ENCODE measurements around the gene WDR5. TPM values are rescaled to one million over a fixed set of nuclear protein-coding genes. Genes with fewer than 3 reads are reported as not detected.

The WDR5 gene
- total RNA-seq, 1 donor from 2014 or later, result 16.7 TPM

DNA sequence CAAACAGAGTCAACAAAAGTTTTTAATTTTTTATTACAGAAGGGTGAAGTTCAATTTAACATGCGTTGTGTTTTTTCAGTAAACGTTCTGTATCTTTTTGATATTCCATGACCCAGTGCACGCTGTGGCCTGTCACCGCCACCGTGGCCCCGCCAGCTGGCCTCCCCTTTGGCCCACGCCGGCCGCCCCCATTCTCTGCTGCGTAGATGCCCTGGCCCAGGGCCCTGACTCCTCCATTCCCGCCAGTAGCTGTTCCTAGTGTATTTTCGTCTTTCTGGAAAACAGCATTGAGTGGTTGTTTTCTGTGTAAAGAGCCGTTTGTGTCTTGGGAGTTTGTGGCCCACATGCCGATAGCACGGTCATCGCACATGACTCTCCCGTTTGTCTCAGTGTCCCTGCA is 22.4 kb downstream of the WDR5 start:
- DNase-seq (ENCODE audit: low read depth in 2 of 2), result no peak

- no peak for DNase-seq (ENCODE audit: low read depth in 2 of 2)
These were observed 23.0 kb downstream of the WDR5 start for GRCh38 chr9:134158753-134159392.

GRCh38 chr9:134159566-134160245 is 23.8 kb downstream of the WDR5 start:
- DNase-seq (ENCODE audit: low read depth in 2 of 2), result no peak

DNA sequence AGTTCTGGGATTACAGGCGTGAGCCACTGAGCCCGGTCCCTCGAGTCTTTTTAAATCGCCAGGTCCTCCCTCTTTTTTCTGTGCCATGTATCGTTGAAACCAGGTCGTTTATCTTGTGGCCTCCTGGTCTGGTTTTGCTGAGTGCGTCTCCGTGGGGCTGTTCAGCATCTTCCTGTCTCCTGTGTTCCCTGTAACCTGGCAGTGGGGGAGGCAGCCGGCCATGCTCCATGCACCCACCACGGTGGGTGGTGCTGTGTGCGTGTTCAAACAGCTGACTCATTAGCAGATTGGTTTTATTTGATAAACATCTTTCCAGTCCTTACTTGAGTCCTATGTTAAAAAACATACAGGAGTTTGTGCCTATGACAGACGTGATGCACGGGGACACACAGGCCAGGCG is 25.8 kb downstream of the WDR5 start:
- no peak for DNase-seq (ENCODE audit: low read depth in 2 of 2)

DNA sequence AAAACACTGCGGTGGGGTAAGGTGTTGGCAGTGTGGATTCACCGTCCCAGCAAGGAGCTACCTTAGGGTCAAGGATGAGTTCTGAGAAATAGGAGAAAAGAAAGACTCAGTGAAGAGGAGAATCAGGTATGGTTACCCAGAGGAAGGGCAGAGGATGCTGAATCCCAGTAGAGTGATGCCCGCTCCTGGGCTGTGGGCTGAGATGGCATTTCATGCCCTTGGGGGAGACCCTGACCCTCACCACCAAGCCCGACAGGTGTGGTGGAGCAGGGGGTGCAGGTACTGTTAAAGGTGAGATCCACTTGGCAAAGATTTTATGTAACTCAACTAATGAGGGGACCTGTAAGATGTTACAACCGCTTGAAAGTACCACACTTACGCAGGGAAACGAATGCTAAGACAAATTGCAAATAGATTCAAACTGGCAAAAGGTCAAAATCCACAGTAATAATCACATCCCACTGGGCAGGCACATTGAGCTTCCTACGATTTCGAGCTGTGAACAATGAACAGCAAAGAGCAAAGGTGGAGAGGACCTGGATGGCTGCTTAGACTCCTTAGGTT is 26.4 kb downstream of the WDR5 start:
- no peak for DNase-seq (ENCODE audit: low read depth in 2 of 2)

DNA sequence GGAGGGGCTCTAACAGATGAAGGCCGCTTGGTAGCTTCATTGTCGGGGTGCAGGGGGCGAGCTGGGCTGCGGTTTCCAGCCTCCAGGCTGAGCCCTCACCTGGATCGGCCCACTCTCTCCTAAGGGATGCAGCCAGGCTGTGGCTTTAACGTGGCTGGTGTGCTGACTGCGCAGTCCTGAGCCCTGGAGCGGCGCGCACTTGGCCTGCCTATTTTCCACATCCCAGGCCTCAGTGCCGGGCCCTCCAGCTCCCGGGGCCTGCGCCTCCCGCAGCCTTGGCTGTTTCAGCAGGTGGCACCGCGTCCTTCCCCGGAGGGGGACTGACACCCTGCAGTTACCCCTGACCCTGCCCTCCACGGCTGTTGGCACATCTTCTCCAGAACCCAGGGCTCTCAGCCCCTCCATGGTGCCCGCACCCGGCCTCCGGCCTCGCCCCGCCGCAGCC is 27.1 kb downstream of the WDR5 start:
- DNase-seq (ENCODE audit: low read depth in 2 of 2), result peak in 1 of 2 donors; percentile 8

DNA sequence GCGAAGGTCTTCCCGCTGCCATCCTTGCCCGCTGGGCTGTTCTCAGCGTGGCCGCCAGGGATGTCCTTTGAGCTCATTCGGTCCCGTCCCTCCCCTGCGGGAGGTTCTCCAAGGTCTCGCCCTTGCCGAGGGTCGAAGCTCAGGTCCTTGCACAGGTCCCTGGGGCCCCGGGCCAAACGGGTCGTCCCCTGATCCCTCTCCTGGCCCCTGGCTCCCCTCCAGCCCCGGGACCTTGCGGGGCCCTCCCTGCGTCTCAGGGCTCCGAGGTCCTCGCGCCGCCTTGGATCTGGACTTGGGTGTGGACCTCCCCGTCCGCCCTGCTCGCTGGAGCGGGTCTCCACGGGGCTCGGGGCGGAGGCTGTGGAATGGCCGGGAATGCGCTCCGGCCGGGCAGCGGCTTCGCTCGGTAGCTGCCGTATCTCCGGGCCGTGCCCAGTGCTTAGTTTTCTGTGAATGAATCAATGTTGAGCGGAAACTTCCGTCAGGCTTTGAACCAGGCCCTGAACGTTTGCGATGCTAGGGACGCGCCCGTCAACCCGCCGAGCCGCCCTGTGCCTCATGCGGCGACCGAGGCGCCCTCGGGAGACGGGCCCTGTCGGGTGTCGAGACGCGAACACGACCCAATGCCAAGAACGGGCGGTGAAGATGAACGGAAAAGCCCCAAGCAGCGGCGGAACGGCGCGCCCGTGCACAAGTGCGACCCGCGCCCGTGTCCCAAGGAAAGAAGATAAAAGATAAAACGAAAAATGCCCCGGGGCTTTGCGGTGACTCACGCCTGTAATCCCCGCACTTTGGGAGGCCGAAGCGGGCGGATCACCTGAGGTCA is 27.7 kb downstream of the WDR5 start:
- peak in 1 of 2 donors; percentile 65 for DNase-seq (ENCODE audit: low read depth in 2 of 2)

DNA sequence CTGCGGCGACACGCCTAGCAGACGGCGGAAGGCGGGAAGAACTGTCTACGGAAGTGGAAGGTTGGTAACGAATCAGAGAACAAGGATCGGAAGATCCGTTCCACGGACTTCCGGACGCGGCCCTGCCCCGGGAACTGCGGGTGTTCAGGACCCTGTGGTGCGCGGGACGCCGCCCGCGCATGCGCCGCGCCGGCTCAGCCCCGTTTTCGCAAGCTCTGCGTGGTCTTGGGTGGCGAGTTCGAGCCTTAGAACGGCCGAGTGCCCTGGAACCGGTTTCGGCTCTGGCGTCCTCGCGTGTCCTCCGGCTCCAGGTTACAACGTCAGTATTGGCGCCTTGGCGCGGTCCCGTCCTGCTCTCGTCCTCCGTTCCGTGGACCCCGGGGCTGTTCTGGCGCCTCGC is 29.0 kb downstream of the WDR5 start:
- no peak for DNase-seq (ENCODE audit: low read depth in 2 of 2)

GRCh38 chr9:134165357-134166315 is 29.8 kb downstream of the WDR5 start:
- peak in 1 of 2 donors; percentile 32 for DNase-seq (ENCODE audit: low read depth in 2 of 2)

- DNase-seq (ENCODE audit: low read depth in 2 of 2), result no peak
These were observed 30.5 kb downstream of the WDR5 start for GRCh38 chr9:134166374-134166773.

DNA sequence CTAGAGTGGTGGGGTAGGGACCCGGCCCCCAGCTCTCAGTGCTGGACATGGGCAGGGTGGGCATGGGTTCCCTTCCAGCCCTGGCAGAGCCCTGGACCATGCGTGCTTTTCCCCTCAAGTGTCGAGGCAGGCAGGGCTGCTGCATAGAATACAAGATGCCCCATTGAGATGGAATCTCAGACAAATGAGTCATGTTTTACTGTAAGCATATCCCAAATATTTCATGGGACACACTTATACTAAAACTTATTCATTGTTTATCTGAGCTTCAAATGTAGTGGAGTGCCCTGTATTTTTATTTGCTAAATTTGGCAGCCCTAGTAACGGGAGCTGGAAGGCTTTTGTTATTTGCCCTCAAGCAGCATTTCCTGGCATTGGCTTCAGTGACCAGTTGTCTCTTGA is 31.6 kb downstream of the WDR5 start:
- DNase-seq (ENCODE audit: low read depth in 2 of 2), result no peak

DNA sequence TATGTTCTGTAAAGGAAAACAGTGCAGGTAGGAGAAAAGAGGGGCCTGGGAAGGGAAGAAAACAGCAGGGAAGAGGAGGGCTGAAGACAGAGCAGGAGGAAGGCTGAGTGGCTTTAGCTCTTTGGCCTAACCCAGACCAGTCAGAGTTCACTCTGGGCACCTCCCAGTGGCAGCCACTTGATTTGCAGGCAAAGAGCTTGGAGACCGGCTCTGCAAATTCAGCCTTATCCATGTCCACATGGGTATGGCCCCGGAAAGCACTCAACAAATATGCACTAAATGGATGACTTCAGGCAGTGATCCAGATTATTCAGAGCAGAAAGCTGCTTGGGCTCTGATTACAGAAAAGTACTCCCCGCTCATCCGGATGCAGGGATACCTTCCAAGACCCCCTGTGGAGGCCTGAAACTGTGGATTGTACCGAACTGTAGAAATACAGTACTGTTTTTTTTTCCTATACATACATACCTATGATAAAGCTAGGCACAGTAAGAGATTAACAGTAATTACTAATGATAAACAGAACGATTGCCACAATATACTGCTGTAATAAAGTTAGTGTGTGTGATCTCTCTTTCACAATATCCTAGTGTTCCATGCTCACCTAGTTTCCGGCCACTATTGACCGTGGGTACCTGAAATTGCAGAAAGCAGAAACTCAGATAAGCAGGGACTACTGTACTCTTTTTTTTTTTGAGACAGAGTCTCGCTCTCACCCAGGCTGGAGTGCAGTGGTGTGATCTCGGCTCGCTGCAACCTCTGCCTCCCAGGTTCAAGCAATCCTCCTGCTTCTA is 33.1 kb downstream of the WDR5 start:
- no peak for DNase-seq (ENCODE audit: low read depth in 2 of 2)

- DNase-seq (ENCODE audit: low read depth in 2 of 2), result no peak
These were observed 34.0 kb downstream of the WDR5 start for GRCh38 chr9:134169724-134170401.

GRCh38 chr9:134170532-134171315 is 34.8 kb downstream of the WDR5 start:
- no peak for DNase-seq (ENCODE audit: low read depth in 2 of 2)

DNA sequence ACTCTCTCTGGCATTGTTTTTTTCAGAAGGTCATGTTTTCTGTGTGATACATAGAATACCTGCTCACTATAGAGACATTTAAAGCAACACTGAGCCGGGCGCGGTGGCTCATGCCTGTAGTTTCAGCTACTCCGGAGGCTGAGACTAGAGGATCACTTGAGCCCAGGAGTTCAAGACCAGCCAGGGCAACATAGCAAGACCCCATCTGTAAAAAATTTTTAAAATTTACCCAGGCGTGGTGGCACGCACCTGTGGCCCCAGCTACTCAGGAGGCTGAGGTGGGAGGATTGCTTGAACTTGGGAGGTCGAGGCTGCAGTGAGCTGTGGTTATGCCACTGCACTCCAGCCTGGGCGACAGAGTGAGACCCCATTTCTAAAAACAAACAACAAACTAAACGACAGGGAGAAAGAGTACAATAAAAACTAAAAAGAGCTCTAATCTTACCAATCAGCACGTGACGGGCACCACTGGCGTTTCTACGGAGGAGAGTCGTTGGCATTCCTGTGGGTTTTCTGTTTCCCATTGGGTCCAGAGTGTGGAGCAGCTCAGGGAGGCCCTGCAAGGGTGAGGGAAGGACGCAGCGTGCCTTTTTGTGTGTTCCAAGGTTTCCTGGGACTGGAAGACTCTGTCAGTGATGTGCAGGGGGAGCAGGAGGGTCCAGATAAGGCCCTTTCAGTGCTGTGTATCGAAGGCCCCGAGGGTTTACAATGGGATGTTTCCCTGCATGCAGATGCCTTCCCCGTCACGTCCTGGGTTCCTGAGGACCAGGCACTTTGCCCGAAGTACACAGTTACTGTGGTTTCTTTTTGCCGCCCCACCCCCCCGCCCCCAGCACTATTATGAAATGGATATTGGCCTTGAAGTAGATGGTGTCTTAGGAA is 35.7 kb downstream of the WDR5 start:
- DNase-seq (ENCODE audit: low read depth in 2 of 2), result no peak

DNA sequence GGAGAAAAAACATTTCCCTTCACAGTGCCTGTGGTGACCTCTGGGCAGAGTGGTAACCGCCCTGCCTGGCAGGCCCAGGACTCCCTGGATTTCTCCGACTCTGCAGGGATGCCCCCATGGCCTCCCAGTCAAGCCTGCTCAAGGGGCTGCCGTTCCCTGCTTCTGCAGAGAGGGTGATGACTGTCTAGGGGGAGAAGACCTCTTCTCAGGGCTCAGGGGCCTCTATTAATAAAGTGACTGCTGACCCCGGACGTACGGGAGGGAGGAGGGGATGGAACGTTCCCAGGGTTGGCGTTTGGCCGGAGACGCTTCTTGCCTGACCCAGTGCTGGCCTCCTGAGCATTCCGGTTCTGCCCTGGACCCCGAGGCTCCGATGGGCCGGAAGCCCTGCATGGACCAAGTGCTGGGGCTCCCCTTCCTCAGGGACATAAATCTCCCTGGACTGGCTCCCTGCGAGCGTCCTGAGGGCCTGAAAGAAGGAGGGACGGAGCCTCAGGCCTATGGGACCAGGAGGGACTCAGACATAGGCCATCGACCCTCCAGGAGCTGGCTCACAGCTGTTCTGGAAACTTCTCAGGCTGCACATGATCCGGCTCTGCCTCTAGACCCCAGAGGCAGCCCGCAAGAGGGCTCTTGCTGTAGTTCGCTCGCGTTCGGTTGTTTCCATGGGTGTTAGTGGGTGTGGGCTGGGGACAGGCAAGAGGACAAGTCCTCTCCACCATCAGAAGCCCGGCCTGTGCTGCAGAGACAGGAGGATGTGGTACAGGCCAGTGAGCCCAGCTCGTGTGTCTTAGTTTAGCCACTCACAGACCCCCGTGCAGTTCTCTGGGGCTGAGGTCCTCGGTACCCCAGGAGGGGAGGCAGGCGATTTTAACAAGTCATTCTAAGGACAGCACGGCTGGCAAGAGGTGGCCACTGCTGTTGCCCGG is 36.6 kb downstream of the WDR5 start:
- no peak for DNase-seq (ENCODE audit: low read depth in 2 of 2)

Measured in dermis microvascular lymphatic vessel endothelial cell (primary cell).